ENCODE results near the gene GTPBP3.
A peak's percentile ranks its signal among the peaks of the same experiment; 100 is the strongest.
"Not testable (repeated sequence)": the region's sequence is repeated elsewhere in the genome, so short reads cannot be mapped to it uniquely, and the experiment has no call there.

GTPBP3 gene

GRCh38 chr19:17336872-17337674 lies at the start of gene GTPBP3:
Gene GTPBP3 (plus strand): TSS chr19:17337553. CDS start chr19:17337612, 59 bp downstream.
- peak; percentile 97 for DNase-seq

GRCh38 chr19:17289489-17289888 lies 47.9 kb upstream of the GTPBP3 start:
- DNase-seq: peak; percentile 62

- peak; percentile 81 for DNase-seq
Observed at GRCh38 chr19:17292301-17293074, 44.9 kb upstream of the GTPBP3 start.

GRCh38 chr19:17293605-17294004 lies 43.7 kb upstream of the GTPBP3 start:
- no peak for DNase-seq

- peak; percentile 39 for DNase-seq
Observed at GRCh38 chr19:17294051-17294891, 43.1 kb upstream of the GTPBP3 start.

- not testable (repeated sequence) for DNase-seq
Observed at GRCh38 chr19:17295551-17295950, 41.8 kb upstream of the GTPBP3 start.

- no peak for DNase-seq
Observed at GRCh38 chr19:17296273-17296672, 41.1 kb upstream of the GTPBP3 start.

- DNase-seq: no peak
Observed at GRCh38 chr19:17296976-17297375, 40.4 kb upstream of the GTPBP3 start.

- no peak for DNase-seq
Observed at GRCh38 chr19:17300992-17301619, 36.2 kb upstream of the GTPBP3 start.

- peak; percentile 38 for DNase-seq
Observed at GRCh38 chr19:17302391-17303166, 34.8 kb upstream of the GTPBP3 start.

GRCh38 chr19:17303167-17303939 lies 34.0 kb upstream of the GTPBP3 start, which contains the start of gene ABHD8:
Gene ABHD8 (minus strand): TSS chr19:17303425. CDS start chr19:17301616, 1,809 bp downstream.
- peak; percentile 95 for DNase-seq

GRCh38 chr19:17303940-17304267 lies 33.4 kb upstream of the GTPBP3 start:
- DNase-seq: no peak

- no peak for DNase-seq
Observed at GRCh38 chr19:17304386-17305215, 32.8 kb upstream of the GTPBP3 start.

- no peak for DNase-seq
Observed at GRCh38 chr19:17305216-17305516, 32.2 kb upstream of the GTPBP3 start.

GRCh38 chr19:17305517-17306284 lies 31.7 kb upstream of the GTPBP3 start, which contains the start of gene MRPL34:
Gene MRPL34 (plus strand): TSS chr19:17305872. CDS start chr19:17305893, 21 bp downstream.
- DNase-seq: peak; percentile 100

- DNase-seq: no peak
Observed at GRCh38 chr19:17306285-17306714, 31.1 kb upstream of the GTPBP3 start.

GRCh38 chr19:17307876-17308377 lies 29.4 kb upstream of the GTPBP3 start:
- no peak for DNase-seq

- peak; percentile 100 for DNase-seq
Observed at GRCh38 chr19:17309198-17309964, 28.0 kb upstream of the GTPBP3 start, which contains the start of gene DDA1. Gene DDA1 (plus strand): TSS chr19:17309563. CDS start chr19:17309655, 92 bp downstream.
